GM18499 (cell line): ENCODE data around the gene CSNK2A3.
"Not testable (repeated sequence)": the region's sequence is repeated elsewhere in the genome, so short reads cannot be mapped to it uniquely, and the experiment has no call there.

Experiments used
- ATAC-seq: cut with Tn5 transposase; IDR thresholded peaks from one replicate; pipeline ENCODE4 v1.9.1; 2021; ENCODE audit warnings: moderate number of reproducible peaks; ENCODE audit not compliant: insufficient read depth, unreplicated experiment

The CSNK2A3 gene

GRCh38 chr11:11352878-11353277 lies at the start of gene CSNK2A3:
CSNK2A3 (minus strand) TSS chr11:11353250; CDS start chr11:11353119, 131 bp downstream.
- not testable (repeated sequence) for ATAC-seq

- ATAC-seq, result no peak
Measured at GRCh38 chr11:11401960-11402535, 49.0 kb upstream of the CSNK2A3 start.

- no peak for ATAC-seq
Measured at GRCh38 chr11:11400635-11401232, 47.7 kb upstream of the CSNK2A3 start.

- ATAC-seq, result no peak
Measured at GRCh38 chr11:11400121-11400520, 47.1 kb upstream of the CSNK2A3 start.

- ATAC-seq, result no peak
Measured at GRCh38 chr11:11397781-11398180, 44.7 kb upstream of the CSNK2A3 start.

GRCh38 chr11:11397036-11397415 lies 44.0 kb upstream of the CSNK2A3 start:
- no peak for ATAC-seq

GRCh38 chr11:11396301-11397035 lies 43.4 kb upstream of the CSNK2A3 start:
- ATAC-seq, result no peak

- ATAC-seq, result no peak
Measured at GRCh38 chr11:11395126-11395525, 42.1 kb upstream of the CSNK2A3 start.

- ATAC-seq, result no peak
Measured at GRCh38 chr11:11394241-11394640, 41.2 kb upstream of the CSNK2A3 start.

GRCh38 chr11:11391796-11392463 lies 38.9 kb upstream of the CSNK2A3 start:
- no peak for ATAC-seq

GRCh38 chr11:11391169-11391568 lies 38.1 kb upstream of the CSNK2A3 start:
- no peak for ATAC-seq

GRCh38 chr11:11390068-11390771 lies 37.2 kb upstream of the CSNK2A3 start:
- no peak for ATAC-seq

GRCh38 chr11:11389238-11389637 lies 36.2 kb upstream of the CSNK2A3 start:
- ATAC-seq, result no peak

GRCh38 chr11:11387622-11388305 lies 34.7 kb upstream of the CSNK2A3 start:
- ATAC-seq, result no peak

GRCh38 chr11:11387207-11387606 lies 34.2 kb upstream of the CSNK2A3 start:
- ATAC-seq, result no peak

GRCh38 chr11:11384829-11385228 lies 31.8 kb upstream of the CSNK2A3 start:
- no peak for ATAC-seq

- ATAC-seq, result no peak
Measured at GRCh38 chr11:11383995-11384394, 30.9 kb upstream of the CSNK2A3 start.

GRCh38 chr11:11382858-11383532 lies 29.9 kb upstream of the CSNK2A3 start:
- no peak for ATAC-seq

- no peak for ATAC-seq
Measured at GRCh38 chr11:11381471-11382105, 28.5 kb upstream of the CSNK2A3 start.
